Prostate gland (tissue), 2 donors: ENCODE data around the gene NIP7.

Experiments used
- CTCF ChIP-seq, 4 experiments: fragments of 200-600 bp in 2 of 4; fragments of 450-650 bp in 2 of 4; sonication (generic) in 2 of 4; IDR thresholded peaks; 1 replicate in 3 of 4; 2 replicates in 1 of 4; pipeline ENCODE4 v1.5.1; 2016 to 2019; ENCODE audit warnings: antibody characterized with exemption in 4 of 4, mild to moderate bottlenecking in 2 of 4, moderate library complexity in 2 of 4
- POLR2AphosphoS5 ChIP-seq: sonication (generic); formaldehyde crosslinking; IDR thresholded peaks from one replicate; pipeline ENCODE4 v1.6.1; 2017; ENCODE audit warnings: antibody characterized with exemption

- TF ChIP-seq CTCF (IDR thresholded peaks at IDR 0.05) (no peak), POLR2AphosphoS5 (no peak)
These were observed 23.0 kb upstream of the NIP7 start for GRCh38 chr16:69316595-69317034.
